ENCODE measurements around the gene TNFRSF6B.
"Not testable (repeated sequence)": the region's sequence is repeated elsewhere in the genome, so short reads cannot be mapped to it uniquely, and the experiment has no call there.

Gene TNFRSF6B

GRCh38 chr20:63665708-63666107 is 30.7 kb upstream of the TNFRSF6B start:
- POLR2A ChIA-PET: no interaction called here
- no peak for TF ChIP-seq CTCF (IDR thresholded peaks at IDR 0.05; ENCODE audit: control extremely low read depth, extremely low read depth, low read depth, missing control alignments)
- CTCF ChIA-PET: interaction anchor here (0.8 to 1.9 kb wide), 4 partner anchors 42 to 392 kb away, joined by 3 to 5 read pairs (median 3); partner anchors contain the start of genes ARFRP1 and ZGPAT
- no peak for DNase-seq (ENCODE audit: extremely low spot score)

GRCh38 chr20:63667858-63668257 is 28.6 kb upstream of the TNFRSF6B start:
- TF ChIP-seq CTCF (IDR thresholded peaks at IDR 0.05; ENCODE audit: control extremely low read depth, extremely low read depth, low read depth, missing control alignments): no peak
- ChIA-PET CTCF (interaction anchor here (1.0 to 1.6 kb wide), 3 partner anchors 10 to 26 kb away, joined by 3 read pairs; partner anchors contain the start of gene RTEL1), POLR2A (interaction anchor here (0.5 kb wide), 1 partner anchor 1168 kb away, joined by 3 read pairs; no protein-coding TSS in a partner anchor)

GRCh38 chr20:63668351-63668750 is 28.1 kb upstream of the TNFRSF6B start:
- POLR2A ChIA-PET: interaction anchor here (0.5 kb wide), 1 partner anchor 1168 kb away, joined by 3 read pairs; no protein-coding TSS in a partner anchor
- DNase-seq (ENCODE audit: extremely low spot score): no peak
- CTCF ChIA-PET: interaction anchor here (1.0 to 1.6 kb wide), 3 partner anchors 10 to 26 kb away, joined by 3 read pairs; partner anchors contain the start of gene RTEL1
- TF ChIP-seq CTCF (IDR thresholded peaks at IDR 0.05; ENCODE audit: control extremely low read depth, extremely low read depth, low read depth, missing control alignments): no peak

More at GRCh38 chr20:63667858-63668257, 28.6 kb upstream of the TNFRSF6B start:
- DNase-seq (ENCODE audit: extremely low spot score): no peak

GRCh38 chr20:63671695-63672094 is 24.8 kb upstream of the TNFRSF6B start:
- DNase-seq (ENCODE audit: extremely low spot score); POLR2A ChIA-PET: not testable (repeated sequence)
- CTCF ChIA-PET: interaction anchor here (1.2 kb wide), 1 partner anchor 30 kb away, joined by 3 read pairs; no protein-coding TSS in a partner anchor

GRCh38 chr20:63672666-63673065 is 23.8 kb upstream of the TNFRSF6B start:
- CTCF ChIA-PET: no interaction called here
- POLR2A ChIA-PET: no interaction called here

GRCh38 chr20:63673951-63674350 is 22.5 kb upstream of the TNFRSF6B start:
- DNase-seq (ENCODE audit: extremely low spot score): no peak
- POLR2A ChIA-PET: no interaction called here
- TF ChIP-seq CTCF (IDR thresholded peaks at IDR 0.05; ENCODE audit: control extremely low read depth, extremely low read depth, low read depth, missing control alignments): no peak
- CTCF ChIA-PET: no interaction called here

More at GRCh38 chr20:63672666-63673065, 23.8 kb upstream of the TNFRSF6B start:
- TF ChIP-seq CTCF (IDR thresholded peaks at IDR 0.05; ENCODE audit: control extremely low read depth, extremely low read depth, low read depth, missing control alignments): no peak
- no peak for DNase-seq (ENCODE audit: extremely low spot score)

GRCh38 chr20:63675681-63676368 is 20.6 kb upstream of the TNFRSF6B start:
- ChIA-PET POLR2A (no interaction called here), CTCF (interaction anchor here (1.0 kb wide), 1 partner anchor 11 kb away, joined by 3 read pairs; no protein-coding TSS in a partner anchor)
- no peak for TF ChIP-seq CTCF (IDR thresholded peaks at IDR 0.05; ENCODE audit: control extremely low read depth, extremely low read depth, low read depth, missing control alignments)
- no peak for DNase-seq (ENCODE audit: extremely low spot score)

All from GM10248 (cell line).